K562 treated with DMSO at 1 percent for 24 hours (cell line): ENCODE data around the gene TLE2. TPM values are rescaled to one million over a fixed set of nuclear protein-coding genes. Genes with fewer than 3 reads are reported as not detected.

Experiments
- total RNA-seq: library from RNA; unstranded; fragments of 300-600 nt; gene quantifications from 2 replicates; pipeline ENCODE4 v1.2.3, GENCODE V29; 2022; ENCODE audit warnings: low read depth; ENCODE audit not compliant: insufficient read depth

The TLE2 gene
- total RNA-seq, result 49.2 and 56.4 TPM in 2 replicates

DNA sequence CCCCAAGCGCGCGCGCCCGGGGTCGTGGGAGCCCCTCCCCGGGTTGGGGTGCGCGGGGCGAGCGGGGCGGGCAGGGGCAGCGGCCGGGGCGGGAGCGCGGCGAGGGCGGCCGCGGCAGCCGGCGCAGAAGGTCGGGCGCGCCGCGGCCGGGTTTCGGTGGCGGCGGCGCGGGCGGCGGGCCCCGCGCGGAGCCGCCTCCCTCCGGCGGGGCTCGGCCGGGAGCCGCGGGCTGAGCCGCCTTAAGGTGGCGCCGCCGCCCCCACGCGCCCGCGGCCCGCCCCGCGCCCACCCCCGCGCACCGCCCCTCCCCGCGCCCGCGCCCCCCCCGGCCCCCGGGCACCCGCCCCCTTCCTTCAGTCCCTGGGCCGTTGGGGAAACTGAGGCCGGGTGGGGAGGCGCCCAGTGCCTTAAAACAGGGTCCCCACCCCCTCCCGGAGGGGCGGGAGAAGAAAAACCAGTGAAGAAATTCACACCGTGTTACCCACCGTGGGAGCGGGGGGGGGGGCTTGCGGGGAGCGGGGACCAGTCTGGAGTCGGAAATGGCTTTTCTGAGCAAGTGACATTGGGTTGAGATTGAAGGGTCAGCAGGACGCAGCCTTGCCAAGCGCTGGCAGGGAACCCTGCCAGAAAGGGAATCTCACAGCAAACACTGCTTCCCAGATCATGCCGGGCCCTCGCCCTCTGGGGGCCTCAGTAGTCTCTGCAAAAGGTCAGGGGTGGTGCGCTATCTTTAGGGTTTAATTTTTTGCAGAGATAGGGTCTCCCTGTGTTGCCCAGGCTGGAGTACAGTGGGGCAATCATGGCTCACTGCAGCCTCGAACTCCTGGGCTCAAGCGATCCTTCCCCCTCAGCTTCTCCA, at the start of gene TLE2:
Gene TLE2, minus strand, starts transcription at position 216 of the 859 bp plus-strand sequence. CDS start 376 bp downstream, outside the sequence.

DNA sequence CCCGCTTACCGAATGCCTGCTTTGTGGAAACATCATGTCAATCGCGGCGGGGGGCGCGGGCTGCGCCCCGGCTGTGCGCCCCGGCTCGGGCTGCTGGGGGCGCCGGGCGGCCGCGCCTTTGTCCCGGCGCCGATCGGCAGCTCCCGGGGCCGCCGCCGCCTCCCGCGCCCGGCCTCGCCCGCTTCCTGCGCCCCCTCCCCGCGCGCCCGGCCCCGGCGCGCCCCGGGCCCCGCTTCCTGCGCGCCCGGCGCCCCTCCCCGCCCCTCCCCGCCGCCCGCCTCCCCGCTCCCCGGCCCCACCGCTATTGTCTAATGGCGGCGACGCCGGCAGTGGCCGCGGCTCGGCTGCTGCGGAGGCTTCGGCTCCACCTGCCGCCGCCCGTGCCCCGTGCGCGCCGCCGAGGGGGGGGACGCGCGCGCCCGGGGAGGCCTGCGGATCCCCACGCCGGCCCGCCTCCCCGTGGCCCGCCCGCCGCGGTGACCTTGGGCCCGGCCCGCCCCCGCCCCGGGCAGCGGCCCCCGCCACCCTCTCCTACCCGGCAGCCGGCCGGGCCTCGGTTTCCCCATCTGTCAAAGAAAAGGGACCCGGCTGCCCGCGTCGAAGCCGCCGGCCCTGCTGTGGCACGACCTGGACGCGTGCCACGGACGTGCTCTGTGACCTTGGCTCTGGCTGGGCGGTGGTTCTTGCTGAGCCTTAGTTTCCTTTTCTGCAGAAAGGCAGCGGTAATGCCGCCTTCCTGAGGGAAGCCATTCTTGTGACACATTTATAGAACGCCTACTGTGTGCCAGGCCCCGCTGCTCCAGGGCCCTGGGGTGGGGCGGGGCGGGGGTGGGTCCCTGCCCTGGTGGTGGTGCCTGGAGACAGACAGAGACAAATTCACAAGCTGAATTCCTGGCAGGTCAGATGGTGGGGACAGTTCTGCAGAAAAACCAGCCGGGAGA, 33.4 kb upstream of the TLE2 start, which contains the start of gene TLE5:
Gene TLE5, minus strand, starts transcription at position 331 of the 941 bp plus-strand sequence. Its CDS starts 295 bp downstream, at position 36.

DNA sequence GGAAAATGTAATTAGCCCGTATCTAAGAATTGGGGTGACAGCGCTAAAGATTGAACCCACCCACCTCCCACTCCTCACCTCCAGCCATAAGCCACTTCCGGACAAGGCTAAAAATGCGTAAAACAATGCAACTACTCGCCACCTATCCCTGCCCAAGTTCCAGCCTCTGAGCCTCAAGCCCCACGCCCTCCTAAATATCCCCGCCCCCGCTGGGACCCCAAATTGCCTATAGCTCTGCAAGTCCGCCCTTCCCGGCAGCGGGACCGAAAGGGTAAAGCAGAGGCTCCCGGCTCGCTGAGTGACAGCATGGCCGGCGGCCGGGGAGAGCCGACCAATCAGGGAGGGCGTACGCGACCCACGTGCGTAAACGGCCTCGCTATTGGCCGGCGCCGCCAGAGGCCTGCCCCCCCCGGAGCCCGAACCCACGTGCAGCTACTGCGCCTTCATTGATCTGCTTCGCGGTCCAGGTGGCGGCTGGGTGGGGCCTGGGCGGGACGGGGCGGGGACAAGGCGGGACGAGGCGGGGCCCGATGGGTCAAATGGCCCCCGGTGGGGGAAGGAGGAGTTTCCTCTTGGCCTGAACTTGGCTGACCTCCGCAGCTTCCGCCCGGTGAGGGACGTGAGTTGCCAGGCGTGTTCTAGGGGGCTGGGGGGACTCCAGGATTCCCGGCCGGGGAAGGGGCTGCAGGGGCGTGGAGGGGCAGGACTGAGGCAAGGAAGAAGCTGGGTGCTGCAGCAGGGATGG, 51.9 kb downstream of the TLE2 start, which contains the start of gene TLE6:
Gene TLE6, plus strand, starts transcription at position 564 of the 745 bp plus-strand sequence. CDS start 670 bp downstream, outside the sequence.

Other genes with a start within 250 kb of the TLE2 start
- gene SGTA, start 246.0 kb downstream of the TLE2 start, total RNA-seq, result 143 and 145 TPM in 2 replicates
- gene THOP1, start 243.8 kb downstream of the TLE2 start, total RNA-seq, result 196 and 238 TPM in 2 replicates
- 2.2 and 2.6 TPM in 2 replicates for gene ZNF554, start 209.4 kb downstream of the TLE2 start, total RNA-seq
- 1.7 and 1.8 TPM in 2 replicates for gene ZNF555, start 187.8 kb downstream of the TLE2 start, total RNA-seq
- gene ZNF556, start 161.9 kb downstream of the TLE2 start, total RNA-seq, result 0.25 TPM in 1 of 2 replicates, not detected in the other
- gene ZNF57, start 128.4 kb downstream of the TLE2 start, total RNA-seq, result 2.8 and 3.7 TPM in 2 replicates
- 7.7 and 8.7 TPM in 2 replicates for gene ZNF77, start 84.3 kb downstream of the TLE2 start, total RNA-seq
- 6.2 and 7.7 TPM in 2 replicates for gene TLE6, start 51.7 kb downstream of the TLE2 start, total RNA-seq
- 462 and 500 TPM in 2 replicates for gene TLE5, start 33.2 kb upstream of the TLE2 start, total RNA-seq
- 34.6 and 35.1 TPM in 2 replicates for gene GNA11, start 65.1 kb upstream of the TLE2 start, total RNA-seq
- gene GNA15, start 106.8 kb upstream of the TLE2 start, total RNA-seq, result 0.12 TPM in 1 of 2 replicates, not detected in the other
- not detected in 2 replicates for gene S1PR4, start 149.5 kb upstream of the TLE2 start, total RNA-seq
- 59.6 and 71.6 TPM in 2 replicates for gene NCLN, start 156.7 kb upstream of the TLE2 start, total RNA-seq
- gene CELF5, start 195.4 kb upstream of the TLE2 start, total RNA-seq, result 0.31 and 0.37 TPM in 2 replicates